Peyer's patch (tissue), 4 donors: ENCODE data around the gene UNC13C. TPM values are rescaled to one million over a fixed set of nuclear protein-coding genes. Genes with fewer than 3 reads are reported as not detected.
A peak's percentile ranks its signal among the peaks of the same experiment; 100 is the strongest.

ENCODE experiments used
- DNase-seq, 3 donors: peaks; one replicate each; pipeline ENCODE4 v3.0.0-alpha.2; 2017 to 2019
- H3K27ac ChIP-seq, 4 donors: fragments of 200-600 bp; sonication (generic); one replicate each; pipeline ENCODE4 v1.5.1; 2016 to 2019
- H3K27me3 ChIP-seq, 2 donors: fragments of 200-600 bp; sonication (generic); one replicate each; pipeline ENCODE4 v1.5.1; 2019
- H3K36me3 ChIP-seq, 3 donors: fragments of 200-600 bp; sonication (generic); one replicate each; pipeline ENCODE4 v1.5.1; 2016 to 2019
- H3K4me1 ChIP-seq, 4 donors: fragments of 200-600 bp; sonication (generic); one replicate each; pipeline ENCODE4 v1.5.1; 2016 to 2019
- H3K4me3 ChIP-seq, 4 donors: fragments of 200-600 bp; sonication (generic); 1 replicate in 3 of 4; 2 replicates in 1 of 4; pipeline ENCODE4 v1.5.1; 2016 to 2019; ENCODE audit warnings: mild to moderate bottlenecking in 1 of 4
- H3K9me3 ChIP-seq, 4 donors: fragments of 200-600 bp; sonication (generic); one replicate each; pipeline ENCODE4 v1.5.1; 2016 to 2019; ENCODE audit warnings: mild to moderate bottlenecking in 1 of 4
- CTCF ChIP-seq, 6 experiments: fragments of 450-650 bp in 4 of 6; fragments of 200-600 bp in 2 of 6; sonication (generic) in 1 of 6; IDR thresholded peaks; one replicate each; pipeline ENCODE4 v1.5.1; 2017 to 2019; ENCODE audit warnings: antibody characterized with exemption in 6 of 6, mild to moderate bottlenecking in 3 of 6, moderate library complexity in 1 of 6
- POLR2A ChIP-seq, 2 donors: fragments of 450-650 bp; IDR thresholded peaks; one replicate each; pipeline ENCODE4 v1.5.1; 2017; ENCODE audit warnings: antibody characterized with exemption in 2 of 2, mild to moderate bottlenecking in 2 of 2, moderate library complexity in 2 of 2
- total RNA-seq, 4 donors: library from RNA; depleted of rRNA; stranded (reverse); fragments of >200 nt; gene quantifications; one replicate each; pipeline ENCODE4 v1.1.0, GENCODE V29; 2016

The UNC13C gene
- total RNA-seq, 4 donors from 2014 or later, result under 0.01 to 3.3 (median 0.35) TPM

- H3K27me3 ChIP-seq, result no peaks in the 10 kb centered on the region
- no peaks in the 10 kb centered on the region for H3K9me3 ChIP-seq
These were observed 578.0 kb downstream of the UNC13C start for GRCh38 chr15:54556231-54556630.

GRCh38 chr15:54559405-54560069 lies 581.3 kb downstream of the UNC13C start:
- H3K27ac ChIP-seq, result no peak overlapping the region
- TF ChIP-seq CTCF (IDR thresholded peaks at IDR 0.05) (no peak), POLR2A (IDR thresholded peaks at IDR 0.05) (no peak)
- peak in 1 of 3 donors; percentile 46 for DNase-seq

More at GRCh38 chr15:54556231-54556630, 578.0 kb downstream of the UNC13C start:
- Histone ChIP-seq H3K36me3 (no peaks in the 10 kb centered on the region), H3K4me3 (no peak overlapping the region), H3K27ac (no peak overlapping the region), H3K4me1 (no peaks in the 10 kb centered on the region)
- DNase-seq, result no peak
- no peak for TF ChIP-seq CTCF (IDR thresholded peaks at IDR 0.05)
- TF ChIP-seq POLR2A (IDR thresholded peaks at IDR 0.05), result no peak

GRCh38 chr15:54560417-54560816 lies 582.2 kb downstream of the UNC13C start:
- no peaks in the 10 kb centered on the region for H3K27me3 ChIP-seq
- TF ChIP-seq CTCF (IDR thresholded peaks at IDR 0.05) (no peak), POLR2A (IDR thresholded peaks at IDR 0.05) (no peak)
- no peaks in the 10 kb centered on the region for H3K36me3 ChIP-seq
- H3K4me1 ChIP-seq, result no peaks in the 10 kb centered on the region
- H3K4me3 ChIP-seq, result no peak overlapping the region
- DNase-seq, result no peak
- H3K27ac ChIP-seq, result no peak overlapping the region
- H3K9me3 ChIP-seq, result no peaks in the 10 kb centered on the region

More at GRCh38 chr15:54559405-54560069, 581.3 kb downstream of the UNC13C start:
- no peaks in the 10 kb centered on the region for H3K27me3 ChIP-seq
- no peak overlapping the region for H3K4me3 ChIP-seq
- H3K4me1 ChIP-seq, result no peaks in the 10 kb centered on the region
- H3K9me3 ChIP-seq, result no peaks in the 10 kb centered on the region
- no peaks in the 10 kb centered on the region for H3K36me3 ChIP-seq

- Histone ChIP-seq H3K9me3 (no peaks in the 10 kb centered on the region), H3K27me3 (no peaks in the 10 kb centered on the region), H3K4me3 (no peak overlapping the region), H3K27ac (no peak overlapping the region), H3K36me3 (no peaks in the 10 kb centered on the region), H3K4me1 (no peaks in the 10 kb centered on the region)
- DNase-seq, result no peak
- TF ChIP-seq POLR2A (IDR thresholded peaks at IDR 0.05) (no peak), CTCF (IDR thresholded peaks at IDR 0.05) (no peak)
These were observed 585.9 kb downstream of the UNC13C start for GRCh38 chr15:54564166-54564565.

GRCh38 chr15:54566654-54567053 lies 588.4 kb downstream of the UNC13C start:
- Histone ChIP-seq H3K27ac (no peak overlapping the region), H3K36me3 (no peaks in the 10 kb centered on the region), H3K27me3 (no peaks in the 10 kb centered on the region), H3K4me1 (no peaks in the 10 kb centered on the region), H3K9me3 (no peaks in the 10 kb centered on the region), H3K4me3 (no peak overlapping the region)
- no peak for TF ChIP-seq POLR2A (IDR thresholded peaks at IDR 0.05)
- TF ChIP-seq CTCF (IDR thresholded peaks at IDR 0.05), result no peak
- DNase-seq, result no peak
